ENCODE data around the gene LAMA5.

The LAMA5 gene

GRCh38 chr20:62327726-62328495 is 39.2 kb downstream of the LAMA5 start:
- DNase-seq (ENCODE audit: low spot score), result no peak

GRCh38 chr20:62326959-62327725 is 40.0 kb downstream of the LAMA5 start:
- DNase-seq (ENCODE audit: low spot score), result no peak

GRCh38 chr20:62326559-62326958 is 40.6 kb downstream of the LAMA5 start:
- DNase-seq (ENCODE audit: low spot score), result no peak

- no peak for DNase-seq (ENCODE audit: low spot score)
Observed at GRCh38 chr20:62325172-62325905, 41.8 kb downstream of the LAMA5 start.

- DNase-seq (ENCODE audit: low spot score), result no peak
Observed at GRCh38 chr20:62323980-62324906, 42.9 kb downstream of the LAMA5 start.

- no peak for DNase-seq (ENCODE audit: low spot score)
Observed at GRCh38 chr20:62323146-62323979, 43.7 kb downstream of the LAMA5 start.

- DNase-seq (ENCODE audit: low spot score), result no peak
Observed at GRCh38 chr20:62322492-62323041, 44.5 kb downstream of the LAMA5 start.

GRCh38 chr20:62321975-62322374 is 45.1 kb downstream of the LAMA5 start:
- DNase-seq (ENCODE audit: low spot score), result no peak

GRCh38 chr20:62321521-62321948 is 45.6 kb downstream of the LAMA5 start:
- no peak for DNase-seq (ENCODE audit: low spot score)

- DNase-seq (ENCODE audit: low spot score), result no peak
Observed at GRCh38 chr20:62320581-62321354, 46.3 kb downstream of the LAMA5 start.

- no peak for DNase-seq (ENCODE audit: low spot score)
Observed at GRCh38 chr20:62319346-62319909, 47.7 kb downstream of the LAMA5 start.

GRCh38 chr20:62318400-62319345 is 48.4 kb downstream of the LAMA5 start:
- DNase-seq (ENCODE audit: low spot score), result no peak

GRCh38 chr20:62317167-62317655 is 49.9 kb downstream of the LAMA5 start:
- no peak for DNase-seq (ENCODE audit: low spot score)

GRCh38 chr20:62316331-62317166 is 50.6 kb downstream of the LAMA5 start:
- DNase-seq (ENCODE audit: low spot score), result no peak

GRCh38 chr20:62315773-62316172 is 51.3 kb downstream of the LAMA5 start:
- DNase-seq (ENCODE audit: low spot score), result no peak

GRCh38 chr20:62314711-62315302 is 52.3 kb downstream of the LAMA5 start:
- DNase-seq (ENCODE audit: low spot score), result no peak

GRCh38 chr20:62314339-62314638 is 52.8 kb downstream of the LAMA5 start:
- DNase-seq (ENCODE audit: low spot score), result no peak

Data from CD4-positive, alpha-beta T cell treated with Interleukin-15 for 4 hours (primary cell).